ENCODE results near the gene PTPRC. TPM values are rescaled to one million over a fixed set of nuclear protein-coding genes. Genes with fewer than 3 reads are reported as not detected.
A peak's percentile ranks its signal among the peaks of the same experiment; 100 is the strongest.

The PTPRC gene
- total RNA-seq, 6 experiments from 2014 or later: 5.1 to 55.7 (median 13.2) TPM

DNA sequence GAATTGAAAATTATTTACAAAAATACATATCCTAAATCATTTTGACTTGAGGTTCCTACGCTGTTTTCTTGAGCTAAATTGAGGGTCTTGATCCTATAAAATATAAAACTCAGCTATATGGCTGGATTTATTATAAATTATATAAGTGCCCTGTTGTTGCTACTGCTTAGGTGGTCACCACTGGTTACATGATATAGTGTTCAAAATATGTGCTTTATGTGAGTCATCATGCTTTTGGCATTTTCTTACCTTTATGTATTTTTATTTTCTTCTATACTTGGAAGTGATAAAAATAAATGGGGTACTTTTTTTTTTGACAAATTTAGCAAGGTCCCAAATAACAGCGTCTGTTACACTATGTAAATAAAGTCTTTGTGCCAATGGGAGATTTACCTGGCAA lies 31.1 kb upstream of the PTPRC start:
- Histone ChIP-seq H3K4me1 (no peaks in the 10 kb centered on the region), H3K27ac (no peak overlapping the region), H3K4me3 (no peak overlapping the region), H3K9me3 (no peaks in the 10 kb centered on the region), H3K36me3 (no peaks in the 10 kb centered on the region), H3K27me3 (no peaks in the 10 kb centered on the region)
- ATAC-seq (no peak), DNase-seq (no peak)
- WGBS (ENCODE audit: insufficient coverage, low coverage, low lambda C conversion rate, missing lambda C conversion rate): 47% methylated on average over 2 of the region's 2 CpGs
- TF ChIP-seq, protein P1, sequence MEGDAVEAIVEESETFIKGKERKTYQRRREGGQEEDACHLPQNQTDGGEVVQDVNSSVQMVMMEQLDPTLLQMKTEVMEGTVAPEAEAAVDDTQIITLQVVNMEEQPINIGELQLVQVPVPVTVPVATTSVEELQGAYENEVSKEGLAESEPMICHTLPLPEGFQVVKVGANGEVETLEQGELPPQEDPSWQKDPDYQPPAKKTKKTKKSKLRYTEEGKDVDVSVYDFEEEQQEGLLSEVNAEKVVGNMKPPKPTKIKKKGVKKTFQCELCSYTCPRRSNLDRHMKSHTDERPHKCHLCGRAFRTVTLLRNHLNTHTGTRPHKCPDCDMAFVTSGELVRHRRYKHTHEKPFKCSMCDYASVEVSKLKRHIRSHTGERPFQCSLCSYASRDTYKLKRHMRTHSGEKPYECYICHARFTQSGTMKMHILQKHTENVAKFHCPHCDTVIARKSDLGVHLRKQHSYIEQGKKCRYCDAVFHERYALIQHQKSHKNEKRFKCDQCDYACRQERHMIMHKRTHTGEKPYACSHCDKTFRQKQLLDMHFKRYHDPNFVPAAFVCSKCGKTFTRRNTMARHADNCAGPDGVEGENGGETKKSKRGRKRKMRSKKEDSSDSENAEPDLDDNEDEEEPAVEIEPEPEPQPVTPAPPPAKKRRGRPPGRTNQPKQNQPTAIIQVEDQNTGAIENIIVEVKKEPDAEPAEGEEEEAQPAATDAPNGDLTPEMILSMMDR (IDR thresholded peaks at IDR 0.05): no peak
- no peak for TF ChIP-seq POLR2A (IDR thresholded peaks at IDR 0.05)
- intact Hi-C loops (cut with DNase I): no loop called here

DNA sequence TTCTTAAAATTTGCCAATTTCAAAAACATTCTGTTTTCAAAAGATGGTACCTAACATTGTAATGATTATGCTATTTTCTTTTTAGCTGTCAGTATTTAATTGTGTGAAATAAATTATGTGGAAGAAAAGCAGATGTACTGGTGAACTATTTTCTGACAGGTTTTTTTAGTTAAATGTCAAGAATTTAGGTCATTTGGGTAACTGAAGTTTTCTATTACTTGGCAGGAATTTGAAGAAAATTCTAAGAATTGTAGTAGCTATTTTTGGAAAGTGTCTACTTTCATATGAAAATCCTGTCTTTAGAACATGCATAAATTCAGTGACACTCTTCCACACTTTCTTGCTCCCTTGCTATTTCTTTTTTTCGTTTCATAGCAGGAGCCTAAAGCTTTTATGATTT lies 28.5 kb upstream of the PTPRC start:
- no peak overlapping the region for H3K27ac ChIP-seq
- no peak for ATAC-seq
- no peak for DNase-seq
- H3K9me3 ChIP-seq: no peaks in the 10 kb centered on the region
- no peak overlapping the region for H3K4me3 ChIP-seq
- TF ChIP-seq, protein P1 (IDR thresholded peaks at IDR 0.05): no peak
- TF ChIP-seq POLR2A (IDR thresholded peaks at IDR 0.05): no peak
- WGBS (ENCODE audit: insufficient coverage, low coverage, low lambda C conversion rate, missing lambda C conversion rate): 50% methylated on average over 1 of the region's 1 CpG
- no peaks in the 10 kb centered on the region for H3K27me3 ChIP-seq
- H3K4me1 ChIP-seq: no peaks in the 10 kb centered on the region
- intact Hi-C loops (cut with DNase I): no loop called here
- H3K36me3 ChIP-seq: no peaks in the 10 kb centered on the region

DNA sequence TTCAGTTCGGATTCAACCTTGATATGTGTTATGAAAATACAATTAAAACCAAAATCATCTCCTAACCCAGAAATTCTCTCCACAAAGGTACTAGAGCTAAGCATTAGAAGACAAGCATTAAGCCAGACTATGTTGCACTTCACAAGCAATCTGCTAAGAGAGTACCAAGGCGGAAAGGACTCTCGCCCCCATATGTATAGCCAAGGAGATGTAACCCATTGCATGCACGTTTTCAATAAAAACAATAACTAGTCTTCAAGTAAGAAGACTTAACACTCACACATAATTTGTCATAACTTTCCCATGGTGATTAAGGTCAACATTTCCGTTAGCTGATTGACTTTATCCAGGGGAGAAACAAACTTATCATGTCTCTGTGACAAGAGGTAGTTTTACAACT lies 27.6 kb upstream of the PTPRC start:
- Histone ChIP-seq H3K9me3 (no peaks in the 10 kb centered on the region), H3K27me3 (no peaks in the 10 kb centered on the region), H3K4me1 (no peaks in the 10 kb centered on the region), H3K27ac (no peak overlapping the region), H3K36me3 (no peaks in the 10 kb centered on the region), H3K4me3 (no peak overlapping the region)
- DNase-seq: no peak
- 63% methylated on average over 5 of the region's 5 CpGs for WGBS (ENCODE audit: insufficient coverage, low coverage, low lambda C conversion rate, missing lambda C conversion rate)
- no peak for TF ChIP-seq POLR2A (IDR thresholded peaks at IDR 0.05)
- TF ChIP-seq, protein P1 (IDR thresholded peaks at IDR 0.05): no peak
- ATAC-seq: no peak
- intact Hi-C loops (cut with DNase I): no loop called here

DNA sequence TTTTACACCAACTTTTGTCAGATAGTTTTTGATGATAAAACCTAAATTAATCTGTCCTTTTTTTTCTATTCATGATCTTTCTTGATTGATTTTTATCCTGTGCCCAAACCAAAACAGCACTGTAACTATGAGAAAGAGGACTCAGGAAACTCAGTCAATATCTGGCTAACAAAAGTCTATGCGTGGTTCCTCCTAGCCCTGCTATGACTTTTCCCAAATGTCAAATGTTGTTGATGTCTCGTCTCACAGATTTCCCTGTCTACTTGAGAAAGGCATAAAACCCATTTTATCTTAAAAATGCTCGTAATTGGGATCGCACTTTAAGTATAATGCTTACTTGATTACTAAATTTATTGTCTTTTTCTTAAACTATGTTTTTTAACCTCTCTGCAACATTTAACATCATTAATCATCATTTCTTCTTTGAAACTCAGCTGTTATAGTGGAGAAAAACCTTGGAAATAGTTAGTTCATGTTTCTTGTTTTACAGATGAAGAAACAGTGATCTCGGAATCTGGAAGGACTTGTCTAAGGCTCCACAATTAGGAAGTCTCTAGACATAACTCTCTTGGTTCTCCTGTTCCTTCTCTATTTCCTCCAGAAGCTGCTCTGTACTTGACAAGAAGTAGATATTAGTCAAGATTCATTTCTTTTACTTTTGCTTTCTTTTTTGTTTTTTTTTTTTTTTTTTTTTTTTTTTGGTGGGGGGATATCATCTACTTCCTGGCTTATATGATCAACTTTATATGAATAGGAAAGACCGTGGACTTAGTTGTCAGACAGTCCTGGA lies 26.2 kb upstream of the PTPRC start:
- ATAC-seq (peak in 3 of 4 donors; percentile 38 to 68 (median 49)), DNase-seq (no peak)
- Histone ChIP-seq H3K4me3 (no peak overlapping the region), H3K36me3 (no peaks in the 10 kb centered on the region), H3K27ac (no peak overlapping the region), H3K4me1 (no peaks in the 10 kb centered on the region), H3K27me3 (no peaks in the 10 kb centered on the region), H3K9me3 (no peaks in the 10 kb centered on the region)
- TF ChIP-seq POLR2A (IDR thresholded peaks at IDR 0.05): no peak
- intact Hi-C loops (cut with DNase I): no loop called here
- WGBS (ENCODE audit: insufficient coverage, low coverage, low lambda C conversion rate, missing lambda C conversion rate): 51% methylated on average over 6 of the region's 6 CpGs

DNA sequence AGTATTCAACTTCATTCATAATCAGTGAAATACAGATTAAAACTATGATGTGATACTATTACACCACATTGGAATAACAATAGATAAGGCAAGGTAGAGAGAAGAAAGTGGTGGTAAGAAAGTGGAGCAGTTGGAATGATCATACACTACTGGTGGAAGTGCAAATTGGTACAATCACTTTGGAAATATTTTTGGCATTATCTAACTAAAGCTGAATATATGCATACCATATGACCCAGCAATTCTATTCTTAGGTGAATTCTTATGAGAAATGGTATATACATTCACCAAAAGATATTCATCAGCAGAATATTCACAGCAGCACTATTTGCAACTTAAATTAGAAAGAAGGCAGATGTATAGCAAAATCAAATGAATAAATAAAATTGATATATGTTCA lies 21.4 kb upstream of the PTPRC start:
- H3K4me1 ChIP-seq: no peaks in the 10 kb centered on the region
- TF ChIP-seq, protein P1 (IDR thresholded peaks at IDR 0.05): no peak
- TF ChIP-seq POLR2A (IDR thresholded peaks at IDR 0.05): no peak
- H3K27me3 ChIP-seq: no peaks in the 10 kb centered on the region
- no peak overlapping the region for H3K27ac ChIP-seq
- ATAC-seq (no peak), DNase-seq (no peak)
- no peak overlapping the region for H3K4me3 ChIP-seq
- intact Hi-C loops (cut with DNase I): no loop called here
- no peaks in the 10 kb centered on the region for H3K36me3 ChIP-seq
- H3K9me3 ChIP-seq: no peaks in the 10 kb centered on the region
